Fibroblast of gingiva (primary cell): ENCODE measurements around the gene RAPGEF5.
"Not testable (repeated sequence)": the region's sequence is repeated elsewhere in the genome, so short reads cannot be mapped to it uniquely, and the experiment has no call there.

Experiments
- DNase-seq: peaks from one replicate; pipeline ENCODE4 v3.0.0-alpha.2; 2011; ENCODE audit warnings: low read depth

Gene RAPGEF5

DNA sequence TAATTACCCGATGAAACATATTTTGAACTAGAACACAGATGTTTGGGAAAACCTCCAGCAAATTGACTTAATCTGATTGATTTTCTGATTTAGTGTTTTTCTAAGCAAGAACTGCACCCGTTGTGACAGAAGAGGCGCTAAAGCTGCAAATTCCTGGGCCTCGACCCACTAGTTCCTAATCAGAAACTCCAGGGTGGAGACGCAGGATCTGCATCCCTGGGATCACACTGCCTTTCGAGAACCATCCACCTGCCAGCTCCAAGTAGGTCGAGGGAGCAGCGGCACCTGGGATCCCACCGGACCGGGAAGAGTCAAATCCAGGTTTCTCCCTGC is 274.4 kb downstream of the RAPGEF5 start:
- no peak for DNase-seq

GRCh38 chr7:22080219-22080618 is 276.7 kb downstream of the RAPGEF5 start:
- not testable (repeated sequence) for DNase-seq

GRCh38 chr7:22078872-22079271 is 278.1 kb downstream of the RAPGEF5 start:
- DNase-seq: not testable (repeated sequence)

- no peak for DNase-seq
Observed at GRCh38 chr7:22075561-22075960, 281.4 kb downstream of the RAPGEF5 start.

DNA sequence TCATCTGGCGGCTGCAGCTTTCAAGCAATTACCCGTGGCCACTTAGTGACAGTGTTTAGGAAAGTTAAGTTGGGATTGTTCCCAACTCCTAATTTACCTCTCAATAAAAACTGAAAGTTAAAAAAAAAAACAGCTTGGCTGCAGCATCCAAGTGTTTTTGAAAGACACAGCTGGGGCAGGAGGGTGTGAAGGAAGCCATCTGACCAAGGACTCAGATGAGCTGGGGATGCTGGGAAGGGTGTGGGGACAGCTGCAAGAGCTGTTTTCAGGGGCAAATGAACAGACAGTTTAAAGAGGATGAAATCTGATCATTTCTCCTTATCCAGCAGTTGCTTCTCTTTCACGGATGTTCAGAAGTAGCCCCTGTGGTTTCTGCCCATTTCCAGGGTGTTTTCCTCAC is 282.1 kb downstream of the RAPGEF5 start:
- no peak for DNase-seq
